Measurements from ENCODE around the gene LPCAT1.

DNA sequence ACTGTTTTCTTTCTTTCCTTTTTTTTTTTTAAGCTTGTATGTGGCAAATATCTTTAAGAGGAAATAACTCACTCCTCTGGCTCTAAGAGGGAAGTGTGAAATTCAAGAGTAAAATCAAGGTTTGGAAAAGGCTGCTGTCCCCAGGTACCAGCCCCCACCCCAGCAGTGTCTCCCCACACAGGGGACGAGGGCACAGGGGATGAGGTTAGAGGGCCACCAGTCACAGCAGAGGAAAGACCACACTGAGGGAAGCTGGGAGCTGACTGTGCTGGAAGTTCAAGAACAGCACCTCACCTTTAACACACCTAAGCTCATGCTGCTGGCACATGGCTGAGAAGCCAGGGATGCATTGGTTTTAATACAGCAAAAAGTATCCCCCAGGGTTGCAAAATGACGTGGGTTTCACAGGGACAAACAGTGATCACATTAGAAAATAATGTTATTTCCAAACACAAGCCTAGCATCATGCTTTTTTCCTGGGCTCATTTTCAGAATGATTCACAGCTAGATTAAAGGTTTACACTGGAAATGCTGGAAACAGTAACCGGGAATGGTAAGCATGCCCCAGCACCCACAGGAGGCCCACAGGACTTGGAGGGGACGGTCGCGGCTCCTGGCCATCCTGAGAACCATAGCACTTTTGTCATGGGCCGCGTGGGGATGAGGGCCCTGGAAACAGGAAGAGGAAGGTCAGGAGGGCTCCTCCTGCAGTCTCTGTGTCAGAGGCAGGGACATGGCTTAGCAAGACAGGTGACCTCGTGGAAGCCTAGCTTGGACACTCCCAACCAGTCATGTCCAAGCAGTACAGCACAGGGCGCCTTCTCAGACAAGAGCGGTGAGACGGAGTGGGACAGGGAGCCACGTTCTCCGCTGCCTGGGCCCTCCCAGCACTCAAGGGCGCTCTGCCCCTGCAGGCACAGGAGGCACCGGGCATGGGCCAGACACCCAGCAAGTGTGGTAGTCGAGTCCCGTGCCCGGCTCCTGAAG is 6.9 kb downstream of the LPCAT1 start:
- TF ChIP-seq, protein P1, sequence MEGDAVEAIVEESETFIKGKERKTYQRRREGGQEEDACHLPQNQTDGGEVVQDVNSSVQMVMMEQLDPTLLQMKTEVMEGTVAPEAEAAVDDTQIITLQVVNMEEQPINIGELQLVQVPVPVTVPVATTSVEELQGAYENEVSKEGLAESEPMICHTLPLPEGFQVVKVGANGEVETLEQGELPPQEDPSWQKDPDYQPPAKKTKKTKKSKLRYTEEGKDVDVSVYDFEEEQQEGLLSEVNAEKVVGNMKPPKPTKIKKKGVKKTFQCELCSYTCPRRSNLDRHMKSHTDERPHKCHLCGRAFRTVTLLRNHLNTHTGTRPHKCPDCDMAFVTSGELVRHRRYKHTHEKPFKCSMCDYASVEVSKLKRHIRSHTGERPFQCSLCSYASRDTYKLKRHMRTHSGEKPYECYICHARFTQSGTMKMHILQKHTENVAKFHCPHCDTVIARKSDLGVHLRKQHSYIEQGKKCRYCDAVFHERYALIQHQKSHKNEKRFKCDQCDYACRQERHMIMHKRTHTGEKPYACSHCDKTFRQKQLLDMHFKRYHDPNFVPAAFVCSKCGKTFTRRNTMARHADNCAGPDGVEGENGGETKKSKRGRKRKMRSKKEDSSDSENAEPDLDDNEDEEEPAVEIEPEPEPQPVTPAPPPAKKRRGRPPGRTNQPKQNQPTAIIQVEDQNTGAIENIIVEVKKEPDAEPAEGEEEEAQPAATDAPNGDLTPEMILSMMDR (IDR thresholded peaks at IDR 0.05; ENCODE audit: low read depth, low read length, poor library complexity, severe bottlenecking), result no peak
- TF ChIP-seq EZH2phosphoT487 (IDR thresholded peaks at IDR 0.05; ENCODE audit: borderline replicate concordance, low read length), result no peak
